CD14-positive monocyte (primary cell): Measurements from ENCODE around the gene CTNNA3. TPM values are rescaled to one million over a fixed set of nuclear protein-coding genes. Genes with fewer than 3 reads are reported as not detected.

ENCODE experiments used
- DNase-seq, 3 donors: peaks; one replicate each; pipeline ENCODE4 v3.0.0-alpha.2; 2011 to 2022
- H2AFZ ChIP-seq: 2 replicates; pipeline ENCODE4 v1.6.0; 2012; ENCODE audit warnings: mild to moderate bottlenecking, low read depth, low read length, inconsistent platforms; ENCODE audit not compliant: insufficient read depth, poor library complexity, severe bottlenecking
- H3K27ac ChIP-seq, 2 donors: 1 replicate in 1 of 2; 2 replicates in 1 of 2; pipeline ENCODE4 v1.5.1; 2012 to 2013; ENCODE audit warnings: low read length in 2 of 2, control low read depth in 1 of 2, inconsistent platforms in 1 of 2, low read depth in 1 of 2, mild to moderate bottlenecking in 1 of 2
- H3K27me3 ChIP-seq, 2 donors: one replicate each; pipeline versions ENCODE4 v1.6.0 to v1.6.1; 2011 to 2013; ENCODE audit warnings: low read length in 2 of 2; ENCODE audit not compliant: control insufficient read depth in 2 of 2, insufficient read depth in 2 of 2
- H3K36me3 ChIP-seq, 2 donors: replicated peaks in 1 of 2; 1 replicate in 1 of 2; 2 replicates in 1 of 2; pipeline versions ENCODE4 v1.5.1 to v1.6.1; 2012 to 2013; ENCODE audit warnings: low read length in 2 of 2, control low read depth in 1 of 2, inconsistent platforms in 1 of 2, mild to moderate bottlenecking in 1 of 2; ENCODE audit not compliant: insufficient read depth in 2 of 2, control insufficient read depth in 1 of 2
- H3K4me1 ChIP-seq, 2 donors: 1 replicate in 1 of 2; 2 replicates in 1 of 2; pipeline versions ENCODE4 v1.5.1 to v1.6.1; 2012 to 2013; ENCODE audit warnings: low read length in 2 of 2, control low read depth in 1 of 2, inconsistent platforms in 1 of 2, mild to moderate bottlenecking in 1 of 2, moderate library complexity in 1 of 2; ENCODE audit not compliant: insufficient read depth in 2 of 2, control insufficient read depth in 1 of 2
- H3K4me2 ChIP-seq: replicated peaks from 2 replicates; pipeline ENCODE3; 2012; ENCODE audit warnings: low read length, moderate library complexity, mild to moderate bottlenecking; ENCODE audit not compliant: poor library complexity, severe bottlenecking; ENCODE audit errors: extremely low read depth
- H3K4me3 ChIP-seq, 3 experiments: fragments of 200-600 bp in 1 of 3; sonication (generic) in 1 of 3; replicated peaks in 1 of 3; 1 replicate in 2 of 3; 2 replicates in 1 of 3; pipeline ENCODE4 v1.5.1; 2011 to 2013; ENCODE audit warnings: low read length in 3 of 3, mild to moderate bottlenecking in 3 of 3, control low read depth in 2 of 3, low read depth in 2 of 3, inconsistent platforms in 1 of 3, moderate library complexity in 1 of 3
- H3K79me2 ChIP-seq: 2 replicates; pipeline ENCODE4 v1.6.0; 2012; ENCODE audit warnings: mild to moderate bottlenecking, control low read depth, inconsistent platforms, low read length, moderate library complexity; ENCODE audit not compliant: insufficient read depth
- H3K9ac ChIP-seq: 2 replicates; pipeline ENCODE4 v1.6.0; 2017; ENCODE audit warnings: low read length, mild to moderate bottlenecking; ENCODE audit not compliant: insufficient read depth, poor library complexity, severe bottlenecking
- H3K9me3 ChIP-seq, 2 donors: replicated peaks in 1 of 2; 1 replicate in 1 of 2; 2 replicates in 1 of 2; pipeline versions ENCODE4 v1.5.1 to v1.6.1; 2012 to 2013; ENCODE audit warnings: low read length in 2 of 2, control low read depth in 1 of 2; ENCODE audit not compliant: control insufficient read depth in 1 of 2, insufficient read depth in 1 of 2
- H4K20me1 ChIP-seq: 2 replicates; pipeline ENCODE4 v1.6.0; 2012; ENCODE audit warnings: mild to moderate bottlenecking, low read length, control low read depth, moderate library complexity; ENCODE audit not compliant: insufficient read depth
- H3K27ac Mint-ChIP-seq, 7 donors: one replicate each; pipeline ENCODE4 v1.8.0; 2020; ENCODE audit warnings: mild to moderate bottlenecking in 7 of 7, mixed read lengths in 7 of 7, moderate library complexity in 6 of 7, inconsistent platforms in 2 of 7
- H3K27me3 Mint-ChIP-seq, 3 donors: one replicate each; pipeline ENCODE4 v1.8.0; 2021 to 2022; ENCODE audit warnings: low read depth in 3 of 3, mild to moderate bottlenecking in 3 of 3, mixed read lengths in 3 of 3, moderate library complexity in 3 of 3, inconsistent platforms in 1 of 3
- H3K36me3 Mint-ChIP-seq, 2 donors: one replicate each; pipeline ENCODE4 v1.8.0; 2020; ENCODE audit warnings: mixed read lengths in 2 of 2, inconsistent platforms in 1 of 2, mild to moderate bottlenecking in 1 of 2
- H3K4me1 Mint-ChIP-seq: one replicate; pipeline ENCODE4 v1.8.0; 2020; ENCODE audit warnings: mild to moderate bottlenecking, mixed read lengths
- H3K4me3 Mint-ChIP-seq, 2 donors: one replicate each; pipeline ENCODE4 v1.8.0; 2020; ENCODE audit warnings: mild to moderate bottlenecking in 2 of 2, mixed read lengths in 2 of 2, moderate library complexity in 1 of 2
- H3K9me3 Mint-ChIP-seq, 7 donors: one replicate each; pipeline ENCODE4 v1.8.0; 2020 to 2022; ENCODE audit warnings: mixed read lengths in 7 of 7, mild to moderate bottlenecking in 6 of 7, moderate library complexity in 6 of 7, inconsistent platforms in 2 of 7
- CTCF ChIP-seq: fragments of 200-600 bp; IDR thresholded peaks from one replicate; pipeline ENCODE4 v1.8.0; 2022; ENCODE audit warnings: antibody characterized with exemption, mild to moderate bottlenecking
- WGBS: methylation state at CpG from one replicate; pipeline ENCODE4 v1.1.5; 2013; ENCODE audit warnings: missing lambda C conversion rate; ENCODE audit not compliant: insufficient coverage; 5-methylcytosine and 5-hydroxymethylcytosine counted together
- intact Hi-C, 2 donors: fragments of 100-400 bp; cut with micrococcal nuclease; formaldehyde crosslinking; loops; one replicate each; pipeline versions ENCODE4 v1.15.0 to v1.15.1; 2023
- polyA plus RNA-seq, 3 donors: library from polyadenylated mRNA; depleted of rRNA in 1 of 3; unstranded in 2 of 3; stranded (reverse) in 1 of 3; fragments of 300-500 nt in 2 of 3; fragments of >200 nt in 1 of 3; fragmentation: Illumina TruSeq in 2 of 3; gene quantifications; 1 replicate in 2 of 3; 2 replicates in 1 of 3; pipeline ENCODE4 v1.2.3, GENCODE V29; 2012 to 2021

Gene CTNNA3
- polyA plus RNA-seq, 3 donors, result not detected

DNA sequence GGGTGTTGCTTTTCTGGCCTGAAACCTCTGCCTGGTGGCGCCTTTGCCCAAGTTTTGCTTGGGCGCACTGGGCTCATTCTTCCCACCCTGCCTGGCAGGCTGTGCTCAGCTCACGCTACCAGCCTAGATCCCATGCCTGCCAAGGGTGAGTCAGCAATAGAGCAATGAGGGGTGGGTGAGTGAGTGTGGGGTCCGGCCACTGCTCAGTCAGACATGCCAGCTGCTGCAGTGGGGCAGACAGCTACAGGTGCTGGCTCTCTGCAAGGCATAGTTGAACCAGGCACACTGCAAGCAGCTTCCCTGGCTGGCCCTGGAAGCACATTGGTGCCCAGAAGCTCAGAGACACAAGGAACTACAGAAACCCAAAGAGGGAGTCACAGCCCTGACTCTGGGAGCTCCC, 1451.0 kb downstream of the CTNNA3 start:
- TF ChIP-seq CTCF, result no peak
- Histone ChIP-seq H3K9ac (no peak overlapping the region), H3K79me2 (no peaks in the 10 kb centered on the region), H4K20me1 (no peaks in the 10 kb centered on the region), H3K4me3 (no peak overlapping the region), H2AFZ (no peak overlapping the region), H3K4me2 (no peak overlapping the region), H3K4me1 (no peaks in the 10 kb centered on the region), H3K36me3 (no peaks in the 10 kb centered on the region), H3K27ac (no peak overlapping the region), H3K9me3 (peaks cover 10 to 26% of the 10 kb centered on the region in 2 donors), H3K27me3 (no peaks in the 10 kb centered on the region)
- Mint-ChIP-seq H3K4me1 (no peaks in the 10 kb centered on the region), H3K36me3 (no peaks in the 10 kb centered on the region), H3K4me3 (no peak overlapping the region), H3K27me3 (no peaks in the 10 kb centered on the region), H3K9me3 (peaks cover 4 to 20% (median 14%) of the 10 kb centered on the region in 7 donors), H3K27ac (no peak overlapping the region)
- WGBS, result 81% methylated on average over 4 of the region's 4 CpGs
- intact Hi-C loops, result no loop called here
- DNase-seq, result no peak

- no peak for DNase-seq
- intact Hi-C loops, result no loop called here
- H3K36me3 Mint-ChIP-seq, result no peaks in the 10 kb centered on the region
These were observed 1453.1 kb downstream of the CTNNA3 start for GRCh38 chr10:66242885-66243284.

More at GRCh38 chr10:66242885-66243284, 1453.1 kb downstream of the CTNNA3 start:
- Histone ChIP-seq H3K27ac (no peak overlapping the region), H3K4me1 (no peaks in the 10 kb centered on the region), H4K20me1 (no peaks in the 10 kb centered on the region), H3K4me2 (no peak overlapping the region), H3K9me3 (peaks cover 10 to 26% of the 10 kb centered on the region in 2 donors), H3K4me3 (no peak overlapping the region), H3K9ac (no peak overlapping the region), H2AFZ (no peak overlapping the region), H3K79me2 (no peaks in the 10 kb centered on the region), H3K27me3 (no peaks in the 10 kb centered on the region), H3K36me3 (no peaks in the 10 kb centered on the region)
- Mint-ChIP-seq H3K4me3 (no peak overlapping the region), H3K27ac (no peak overlapping the region), H3K27me3 (no peaks in the 10 kb centered on the region), H3K9me3 (peaks cover 0 to 17% (median 14%) of the 10 kb centered on the region in 7 donors), H3K4me1 (no peaks in the 10 kb centered on the region)
- no CpG with 5 or more reads among the region's 1 CpG for WGBS
- TF ChIP-seq CTCF, result no peak
